Muscle layer of colon (tissue), 2 donors: ENCODE measurements around the gene CCIN.
A peak's percentile ranks its signal among the peaks of the same experiment; 100 is the strongest.

Experiments used
- H3K27ac ChIP-seq: one replicate; pipeline ENCODE4 v1.7.0; 2013; ENCODE audit warnings: low read depth, mild to moderate bottlenecking, low read length, moderate library complexity
- H3K27me3 ChIP-seq, 2 donors: one replicate each; pipeline ENCODE4 v1.7.0; 2013; ENCODE audit warnings: low read length in 2 of 2, mild to moderate bottlenecking in 2 of 2; ENCODE audit not compliant: insufficient read depth in 2 of 2, control insufficient read depth in 1 of 2
- H3K36me3 ChIP-seq: one replicate; pipeline ENCODE4 v1.7.0; 2013; ENCODE audit warnings: mild to moderate bottlenecking, low read length; ENCODE audit not compliant: insufficient read depth
- H3K4me1 ChIP-seq: one replicate; pipeline ENCODE4 v1.7.0; 2013; ENCODE audit warnings: mild to moderate bottlenecking, low read length; ENCODE audit not compliant: insufficient read depth
- H3K4me3 ChIP-seq, 2 donors: one replicate each; pipeline ENCODE4 v1.7.0; 2013; ENCODE audit warnings: low read length in 2 of 2, low read depth in 1 of 2, mild to moderate bottlenecking in 1 of 2, moderate library complexity in 1 of 2
- H3K9ac ChIP-seq: one replicate; pipeline ENCODE4 v1.7.0; 2013; ENCODE audit warnings: low read length
- H3K9me3 ChIP-seq: one replicate; pipeline ENCODE4 v1.7.0; 2013; ENCODE audit warnings: mild to moderate bottlenecking, low read length
- donor health status: abdominal sarcoma.
- donor health status: Adenocarcinoma of cecum.

The CCIN gene

GRCh38 chr9:36194326-36195000 lies 25.3 kb downstream of the CCIN start:
- peaks cover 37% of the 10 kb centered on the region for H3K4me1 ChIP-seq
- no peak overlapping the region for H3K9ac ChIP-seq
- H3K4me3 ChIP-seq, result no peak overlapping the region
- no peaks in the 10 kb centered on the region for H3K27me3 ChIP-seq
- peaks cover 18% of the 10 kb centered on the region for H3K36me3 ChIP-seq
- H3K9me3 ChIP-seq, result no peaks in the 10 kb centered on the region
- no peak overlapping the region for H3K27ac ChIP-seq

- Histone ChIP-seq H3K27me3 (no peaks in the 10 kb centered on the region), H3K27ac (no peak overlapping the region), H3K9ac (no peak overlapping the region), H3K9me3 (no peaks in the 10 kb centered on the region), H3K36me3 (peaks cover 85% of the 10 kb centered on the region), H3K4me1 (no peaks in the 10 kb centered on the region), H3K4me3 (no peak overlapping the region)
Measured at GRCh38 chr9:36204906-36205547, 35.8 kb downstream of the CCIN start.

GRCh38 chr9:36207016-36207415 lies 37.8 kb downstream of the CCIN start:
- no peak overlapping the region for H3K27ac ChIP-seq
- peaks cover 6% of the 10 kb centered on the region for H3K4me1 ChIP-seq
- peaks cover 83% of the 10 kb centered on the region for H3K36me3 ChIP-seq
- H3K9ac ChIP-seq, result no peak overlapping the region
- H3K9me3 ChIP-seq, result no peaks in the 10 kb centered on the region
- H3K27me3 ChIP-seq, result no peaks in the 10 kb centered on the region
- H3K4me3 ChIP-seq, result no peak overlapping the region

DNA sequence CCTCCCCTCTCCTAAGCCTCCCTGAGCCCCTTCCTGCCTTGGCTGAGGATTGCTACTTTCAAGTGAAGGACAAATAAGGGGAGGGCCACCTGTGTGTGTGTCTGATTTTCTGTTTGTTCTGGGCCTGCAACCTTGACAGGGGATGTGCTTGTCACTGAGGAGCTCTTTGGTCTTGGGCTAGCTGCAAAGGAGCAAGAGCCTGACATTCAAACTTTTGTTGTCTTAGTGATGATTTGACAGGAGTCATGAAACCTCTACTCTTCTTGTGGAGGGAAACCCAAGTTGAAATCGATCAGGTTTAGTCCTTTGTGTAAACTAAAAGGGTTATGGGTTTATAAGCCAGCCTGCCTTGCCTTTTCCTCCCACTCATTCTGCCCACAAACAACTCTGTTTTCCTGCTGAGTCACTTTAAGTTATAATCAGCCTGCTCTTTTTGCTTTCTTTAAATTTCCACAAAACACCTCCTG lies 38.4 kb downstream of the CCIN start:
- peaks cover 83% of the 10 kb centered on the region for H3K36me3 ChIP-seq
- H3K4me3 ChIP-seq, result no peak overlapping the region
- H3K27ac ChIP-seq, result no peak overlapping the region
- H3K9me3 ChIP-seq, result no peaks in the 10 kb centered on the region
- H3K9ac ChIP-seq, result no peak overlapping the region
- H3K27me3 ChIP-seq, result no peaks in the 10 kb centered on the region
- H3K4me1 ChIP-seq, result peaks cover 6% of the 10 kb centered on the region

- no peak overlapping the region for H3K27ac ChIP-seq
Measured at GRCh38 chr9:36208521-36209253, 39.5 kb downstream of the CCIN start.

GRCh38 chr9:36210722-36211121 lies 41.5 kb downstream of the CCIN start:
- H3K27ac ChIP-seq, result no peak overlapping the region
- peaks cover 19% of the 10 kb centered on the region for H3K4me1 ChIP-seq
- peaks cover 68% of the 10 kb centered on the region for H3K36me3 ChIP-seq
- no peak overlapping the region for H3K4me3 ChIP-seq
- no peak overlapping the region for H3K9ac ChIP-seq
- H3K9me3 ChIP-seq, result no peaks in the 10 kb centered on the region
- H3K27me3 ChIP-seq, result no peaks in the 10 kb centered on the region

More at GRCh38 chr9:36208521-36209253, 39.5 kb downstream of the CCIN start:
- Histone ChIP-seq H3K9ac (no peak overlapping the region), H3K4me1 (peaks cover 7% of the 10 kb centered on the region), H3K4me3 (no peak overlapping the region), H3K36me3 (peaks cover 81% of the 10 kb centered on the region), H3K27me3 (no peaks in the 10 kb centered on the region), H3K9me3 (no peaks in the 10 kb centered on the region)

GRCh38 chr9:36211510-36211909 lies 42.3 kb downstream of the CCIN start:
- H3K27me3 ChIP-seq, result no peaks in the 10 kb centered on the region
- H3K27ac ChIP-seq, result no peak overlapping the region
- no peak overlapping the region for H3K9ac ChIP-seq
- no peaks in the 10 kb centered on the region for H3K9me3 ChIP-seq
- H3K36me3 ChIP-seq, result peaks cover 67% of the 10 kb centered on the region
- H3K4me3 ChIP-seq, result no peak overlapping the region
- H3K4me1 ChIP-seq, result peaks cover 19% of the 10 kb centered on the region

- no peak overlapping the region for H3K27ac ChIP-seq
- H3K4me1 ChIP-seq, result peaks cover 19% of the 10 kb centered on the region
Measured at GRCh38 chr9:36213387-36213786, 44.2 kb downstream of the CCIN start.

DNA sequence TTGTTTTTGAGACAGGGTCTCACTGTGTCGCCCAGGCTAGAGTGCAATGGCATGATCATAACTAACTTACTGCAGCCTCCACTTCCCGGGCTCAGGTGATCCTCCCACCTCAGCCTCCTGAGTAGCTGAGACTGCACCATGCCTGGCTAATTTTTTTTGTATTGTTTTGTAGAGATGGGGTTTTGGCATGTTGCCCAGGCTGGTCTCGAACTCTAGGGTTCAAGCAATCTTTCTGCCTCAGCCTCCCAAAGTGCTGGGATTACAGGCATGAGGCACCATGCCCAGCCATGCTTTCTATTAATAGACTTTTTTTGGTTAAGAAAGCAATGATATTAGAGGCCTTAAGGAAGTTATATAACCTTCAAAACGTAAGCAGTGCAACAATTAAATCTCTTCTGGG lies 44.8 kb downstream of the CCIN start:
- H3K27me3 ChIP-seq, result no peaks in the 10 kb centered on the region
- H3K9ac ChIP-seq, result no peak overlapping the region
- H3K4me3 ChIP-seq, result no peak overlapping the region
- peak overlapping the region; percentile 38 for H3K27ac ChIP-seq
- no peaks in the 10 kb centered on the region for H3K9me3 ChIP-seq
- peaks cover 19% of the 10 kb centered on the region for H3K4me1 ChIP-seq
- peaks cover 70% of the 10 kb centered on the region for H3K36me3 ChIP-seq

More at GRCh38 chr9:36213387-36213786, 44.2 kb downstream of the CCIN start:
- Histone ChIP-seq H3K4me3 (no peak overlapping the region), H3K9me3 (no peaks in the 10 kb centered on the region), H3K36me3 (peaks cover 68% of the 10 kb centered on the region), H3K9ac (no peak overlapping the region), H3K27me3 (no peaks in the 10 kb centered on the region)

GRCh38 chr9:36214571-36214970 lies 45.4 kb downstream of the CCIN start:
- Histone ChIP-seq H3K4me1 (peaks cover 19% of the 10 kb centered on the region), H3K9me3 (no peaks in the 10 kb centered on the region), H3K4me3 (no peak overlapping the region), H3K9ac (no peak overlapping the region), H3K27ac (peak overlapping the region; percentile 38), H3K36me3 (peaks cover 72% of the 10 kb centered on the region), H3K27me3 (no peaks in the 10 kb centered on the region)

- Histone ChIP-seq H3K9me3 (no peaks in the 10 kb centered on the region), H3K27ac (no peak overlapping the region), H3K36me3 (peaks cover 73% of the 10 kb centered on the region), H3K4me3 (no peak overlapping the region), H3K27me3 (no peaks in the 10 kb centered on the region), H3K4me1 (peaks cover 13% of the 10 kb centered on the region), H3K9ac (no peak overlapping the region)
Measured at GRCh38 chr9:36217256-36217968, 48.2 kb downstream of the CCIN start.
